HepG2 (cell line): ENCODE data around the gene GRIFIN. TPM values are rescaled to one million over a fixed set of nuclear protein-coding genes. Genes with fewer than 3 reads are reported as not detected.
A peak's percentile ranks its signal among the peaks of the same experiment; 100 is the strongest.

Experiments
- E2F1 ChIP-seq: sonication (generic); formaldehyde crosslinking; IDR thresholded peaks from 2 replicates; pipeline ENCODE4 v1.5.0; 2020; ENCODE audit warnings: missing genetic modification reagents
- ETS1 ChIP-seq: sonication (generic); formaldehyde crosslinking; IDR thresholded peaks from 2 replicates; pipeline ENCODE4 v1.4.0; 2020; ENCODE audit warnings: missing genetic modification reagents
- GZF1 ChIP-seq: sonication (generic); formaldehyde crosslinking; IDR thresholded peaks from 2 replicates; pipeline ENCODE4 v1.5.1; 2020; ENCODE audit warnings: mild to moderate bottlenecking, missing genetic modification reagents
- JUNB ChIP-seq: sonication (generic); formaldehyde crosslinking; IDR thresholded peaks from 2 replicates; pipeline ENCODE4 v1.8.0; 2022; ENCODE audit warnings: missing genetic modification reagents, mild to moderate bottlenecking, borderline replicate concordance
- KMT2B ChIP-seq: IDR thresholded peaks from 2 replicates; pipeline ENCODE4 v1.6.1; 2016; ENCODE audit warnings: missing genetic modification reagents, missing compliant biosample characterization
- PLRG1 ChIP-seq: fragments of 450-650 bp; conservative IDR thresholded peaks from 2 replicates; pipeline ENCODE4 v1.6.1; 2016
- TSC22D2 ChIP-seq: sonication (generic); formaldehyde crosslinking; IDR thresholded peaks from 2 replicates; pipeline ENCODE4 v1.5.1; 2020; ENCODE audit warnings: missing genetic modification reagents, mild to moderate bottlenecking, borderline replicate concordance
- YY1 ChIP-seq: IDR thresholded peaks from 2 replicates; pipeline ENCODE4 v1.6.1; 2011; ENCODE audit warnings: low read length, low read depth, moderate library complexity, mild to moderate bottlenecking; ENCODE audit not compliant: insufficient read depth, insufficient replicate concordance
- ZMAT3 ChIP-seq: sonication (generic); formaldehyde crosslinking; conservative IDR thresholded peaks from 2 replicates; pipeline ENCODE4 v1.7.0; 2021; ENCODE audit warnings: missing genetic modification reagents
- ZNF326 ChIP-seq: sonication (generic); formaldehyde crosslinking; IDR thresholded peaks from 2 replicates; pipeline ENCODE4 v1.4.0; 2020; ENCODE audit warnings: missing genetic modification reagents, borderline replicate concordance
- ZNF549 ChIP-seq: sonication (generic); formaldehyde crosslinking; IDR thresholded peaks from 2 replicates; pipeline ENCODE4 v1.5.0; 2020; ENCODE audit warnings: missing genetic modification reagents
- polyA plus RNA-seq, 8 experiments: library from polyadenylated mRNA; depleted of rRNA in 3 of 8; stranded (reverse) in 7 of 8; unstranded in 1 of 8; fragments of >200 nt; fragmentation: Illumina TruSeq in 4 of 8; extraction: Trizol in 4 of 8; gene quantifications; 2 replicates each; pipeline versions ENCODE4 v1.2.1 to v1.2.3, GENCODE V29; 2011 to 2016; ENCODE audit warnings: low read depth in 4 of 8, missing spikeins in 1 of 8, mixed read lengths in 1 of 8; ENCODE audit not compliant: insufficient read depth in 1 of 8
- total RNA-seq, 5 experiments: library from RNA; depleted of rRNA; stranded (reverse); fragments of >200 nt; fragmentation: Illumina TruSeq; extraction: Trizol; gene quantifications; 2 replicates each; pipeline ENCODE4 v1.2.3, GENCODE V29; 2016; ENCODE audit warnings: low read depth in 1 of 5
- TF ChIP-seq, protein P1 (sequence below): sonication (generic); formaldehyde crosslinking; IDR thresholded peaks from 2 replicates; pipeline ENCODE4 v1.8.0; 2022; ENCODE audit warnings: mild to moderate bottlenecking, missing genetic modification reagents, moderate library complexity
- TF ChIP-seq, protein P2 (sequence below): sonication (generic); formaldehyde crosslinking; conservative IDR thresholded peaks from 2 replicates; pipeline ENCODE4 v1.4.0; 2020; ENCODE audit warnings: missing genetic modification reagents
- TF ChIP-seq, protein P3 (sequence below): sonication (generic); formaldehyde crosslinking; IDR thresholded peaks from 2 replicates; pipeline ENCODE4 v1.4.0; 2020; ENCODE audit warnings: missing genetic modification reagents, borderline replicate concordance
- TF ChIP-seq, protein P4 (sequence below): sonication (generic); formaldehyde crosslinking; IDR thresholded peaks from 2 replicates; pipeline ENCODE4 v1.8.0; 2022; ENCODE audit warnings: mild to moderate bottlenecking, missing genetic modification reagents, borderline replicate concordance
- TF ChIP-seq, protein P5 (sequence below): sonication (generic); formaldehyde crosslinking; IDR thresholded peaks from 2 replicates; pipeline ENCODE4 v1.5.1; 2020; ENCODE audit warnings: missing genetic modification reagents, mild to moderate bottlenecking, borderline replicate concordance

Gene GRIFIN
- total and polyA plus RNA-seq, 2 of the 13 experiments (the other 11 are each of a cell fraction or from before 2014, with no cell fraction given) = not detected

DNA sequence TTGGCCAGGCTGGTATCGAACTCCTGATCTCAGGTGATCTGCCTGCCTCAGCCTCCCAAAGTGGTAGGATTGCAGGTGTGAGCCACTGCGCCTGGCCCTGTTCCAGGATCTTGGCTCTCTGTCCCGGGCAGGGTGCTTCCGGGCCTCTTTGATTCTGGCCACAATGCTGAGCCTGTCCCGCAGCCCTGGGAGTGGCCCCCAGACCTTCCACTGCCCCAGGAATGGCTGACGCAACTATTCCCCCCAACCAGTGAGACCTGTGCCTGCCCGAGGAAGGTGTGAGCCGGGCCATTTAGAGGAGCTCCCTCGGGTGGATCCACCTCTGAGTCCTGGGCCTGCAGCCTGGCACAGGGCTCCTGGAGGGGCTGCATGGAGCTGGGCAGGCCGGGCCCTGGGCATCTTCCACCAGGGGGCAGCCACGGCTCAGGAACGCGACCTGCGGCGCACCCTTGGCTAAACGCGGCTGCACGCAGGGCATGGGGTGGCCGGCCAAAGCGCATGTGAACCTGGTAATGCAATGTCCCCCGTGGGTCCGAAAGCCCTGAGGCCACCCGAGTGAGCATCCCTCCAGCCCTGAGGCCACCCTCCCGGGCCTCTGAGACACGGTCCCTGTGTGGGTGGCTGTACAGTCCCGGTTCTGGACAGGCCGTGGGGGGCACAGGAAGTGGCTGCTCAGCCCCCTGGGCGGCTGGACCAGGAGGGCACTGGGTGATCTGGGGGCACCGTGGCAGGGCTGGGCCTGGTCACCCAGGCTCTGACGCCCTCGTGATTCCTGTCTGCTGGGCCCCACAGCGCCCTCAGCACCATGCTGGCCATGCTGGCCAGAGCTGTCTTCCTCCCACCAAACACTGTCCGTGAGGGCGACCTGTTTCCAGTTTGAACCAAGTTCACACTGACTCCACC, 24.8 kb downstream of the GRIFIN start (continued):
- TF ChIP-seq JUNB (no peak), GZF1 (CRISPR knock-in tag) (peak; percentile 80; the same call in 1 of the 2 replicates), ZMAT3 (CRISPR knock-in tag) (peak; percentile 65; the same call in 1 of the 2 replicates), ZNF549 (CRISPR knock-in tag) (no peak), TSC22D2 (CRISPR knock-in tag) (peak; percentile 31; the same call in 1 of the 2 replicates), E2F1 (CRISPR knock-in tag) (no peak), PLRG1 (no peak), ETS1 (CRISPR knock-in tag) (peak; percentile 56; the same call in 1 of the 2 replicates), ZNF326 (CRISPR knock-in tag) (no peak), YY1 (peak; percentile 39), KMT2B (CRISPR knock-in tag) (peak; percentile 25; the same call in 1 of the 2 replicates)
- TF ChIP-seq, protein P1, sequence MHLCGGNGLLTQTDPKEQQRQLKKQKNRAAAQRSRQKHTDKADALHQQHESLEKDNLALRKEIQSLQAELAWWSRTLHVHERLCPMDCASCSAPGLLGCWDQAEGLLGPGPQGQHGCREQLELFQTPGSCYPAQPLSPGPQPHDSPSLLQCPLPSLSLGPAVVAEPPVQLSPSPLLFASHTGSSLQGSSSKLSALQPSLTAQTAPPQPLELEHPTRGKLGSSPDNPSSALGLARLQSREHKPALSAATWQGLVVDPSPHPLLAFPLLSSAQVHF (CRISPR knock-in tag) = no peak
- TF ChIP-seq, protein P2, sequence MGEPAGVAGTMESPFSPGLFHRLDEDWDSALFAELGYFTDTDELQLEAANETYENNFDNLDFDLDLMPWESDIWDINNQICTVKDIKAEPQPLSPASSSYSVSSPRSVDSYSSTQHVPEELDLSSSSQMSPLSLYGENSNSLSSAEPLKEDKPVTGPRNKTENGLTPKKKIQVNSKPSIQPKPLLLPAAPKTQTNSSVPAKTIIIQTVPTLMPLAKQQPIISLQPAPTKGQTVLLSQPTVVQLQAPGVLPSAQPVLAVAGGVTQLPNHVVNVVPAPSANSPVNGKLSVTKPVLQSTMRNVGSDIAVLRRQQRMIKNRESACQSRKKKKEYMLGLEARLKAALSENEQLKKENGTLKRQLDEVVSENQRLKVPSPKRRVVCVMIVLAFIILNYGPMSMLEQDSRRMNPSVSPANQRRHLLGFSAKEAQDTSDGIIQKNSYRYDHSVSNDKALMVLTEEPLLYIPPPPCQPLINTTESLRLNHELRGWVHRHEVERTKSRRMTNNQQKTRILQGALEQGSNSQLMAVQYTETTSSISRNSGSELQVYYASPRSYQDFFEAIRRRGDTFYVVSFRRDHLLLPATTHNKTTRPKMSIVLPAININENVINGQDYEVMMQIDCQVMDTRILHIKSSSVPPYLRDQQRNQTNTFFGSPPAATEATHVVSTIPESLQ = no peak
- TF ChIP-seq, protein P3, sequence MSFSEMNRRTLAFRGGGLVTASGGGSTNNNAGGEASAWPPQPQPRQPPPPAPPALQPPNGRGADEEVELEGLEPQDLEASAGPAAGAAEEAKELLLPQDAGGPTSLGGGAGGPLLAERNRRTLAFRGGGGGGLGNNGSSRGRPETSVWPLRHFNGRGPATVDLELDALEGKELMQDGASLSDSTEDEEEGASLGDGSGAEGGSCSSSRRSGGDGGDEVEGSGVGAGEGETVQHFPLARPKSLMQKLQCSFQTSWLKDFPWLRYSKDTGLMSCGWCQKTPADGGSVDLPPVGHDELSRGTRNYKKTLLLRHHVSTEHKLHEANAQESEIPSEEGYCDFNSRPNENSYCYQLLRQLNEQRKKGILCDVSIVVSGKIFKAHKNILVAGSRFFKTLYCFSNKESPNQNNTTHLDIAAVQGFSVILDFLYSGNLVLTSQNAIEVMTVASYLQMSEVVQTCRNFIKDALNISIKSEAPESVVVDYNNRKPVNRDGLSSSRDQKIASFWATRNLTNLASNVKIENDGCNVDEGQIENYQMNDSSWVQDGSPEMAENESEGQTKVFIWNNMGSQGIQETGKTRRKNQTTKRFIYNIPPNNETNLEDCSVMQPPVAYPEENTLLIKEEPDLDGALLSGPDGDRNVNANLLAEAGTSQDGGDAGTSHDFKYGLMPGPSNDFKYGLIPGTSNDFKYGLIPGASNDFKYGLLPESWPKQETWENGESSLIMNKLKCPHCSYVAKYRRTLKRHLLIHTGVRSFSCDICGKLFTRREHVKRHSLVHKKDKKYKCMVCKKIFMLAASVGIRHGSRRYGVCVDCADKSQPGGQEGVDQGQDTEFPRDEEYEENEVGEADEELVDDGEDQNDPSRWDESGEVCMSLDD (CRISPR knock-in tag) = no peak
- TF ChIP-seq, protein P4, sequence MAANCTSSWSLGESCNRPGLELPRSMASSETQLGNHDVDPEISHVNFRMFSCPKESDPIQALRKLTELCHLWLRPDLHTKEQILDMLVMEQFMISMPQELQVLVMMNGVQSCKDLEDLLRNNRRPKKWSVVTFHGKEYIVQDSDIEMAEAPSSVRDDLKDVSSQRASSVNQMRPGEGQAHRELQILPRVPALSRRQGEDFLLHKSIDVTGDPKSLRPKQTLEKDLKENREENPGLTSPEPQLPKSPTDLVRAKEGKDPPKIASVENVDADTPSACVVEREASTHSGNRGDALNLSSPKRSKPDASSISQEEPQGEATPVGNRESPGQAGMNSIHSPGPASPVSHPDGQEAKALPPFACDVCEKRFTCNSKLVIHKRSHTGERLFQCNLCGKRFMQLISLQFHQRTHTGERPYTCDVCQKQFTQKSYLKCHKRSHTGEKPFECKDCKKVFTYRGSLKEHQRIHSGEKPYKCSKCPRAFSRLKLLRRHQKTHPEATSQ (CRISPR knock-in tag) = 0 out of 2 replicates have a peak, but pooled peaks have one; percentile 65
- TF ChIP-seq, protein P5, sequence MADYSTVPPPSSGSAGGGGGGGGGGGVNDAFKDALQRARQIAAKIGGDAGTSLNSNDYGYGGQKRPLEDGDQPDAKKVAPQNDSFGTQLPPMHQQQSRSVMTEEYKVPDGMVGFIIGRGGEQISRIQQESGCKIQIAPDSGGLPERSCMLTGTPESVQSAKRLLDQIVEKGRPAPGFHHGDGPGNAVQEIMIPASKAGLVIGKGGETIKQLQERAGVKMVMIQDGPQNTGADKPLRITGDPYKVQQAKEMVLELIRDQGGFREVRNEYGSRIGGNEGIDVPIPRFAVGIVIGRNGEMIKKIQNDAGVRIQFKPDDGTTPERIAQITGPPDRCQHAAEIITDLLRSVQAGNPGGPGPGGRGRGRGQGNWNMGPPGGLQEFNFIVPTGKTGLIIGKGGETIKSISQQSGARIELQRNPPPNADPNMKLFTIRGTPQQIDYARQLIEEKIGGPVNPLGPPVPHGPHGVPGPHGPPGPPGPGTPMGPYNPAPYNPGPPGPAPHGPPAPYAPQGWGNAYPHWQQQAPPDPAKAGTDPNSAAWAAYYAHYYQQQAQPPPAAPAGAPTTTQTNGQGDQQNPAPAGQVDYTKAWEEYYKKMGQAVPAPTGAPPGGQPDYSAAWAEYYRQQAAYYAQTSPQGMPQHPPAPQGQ (CRISPR knock-in tag) = no peak
